T-cell (primary cell): ENCODE data around the gene MSANTD4. TPM values are rescaled to one million over a fixed set of nuclear protein-coding genes. Genes with fewer than 3 reads are reported as not detected.

Experiments
- ATAC-seq, 4 experiments: fragments of 200-7000 bp in 3 of 4; fragments of 150-1000 bp in 1 of 4; cut with Tn5 transposase; replicated peaks in 1 of 4; 1 replicate in 3 of 4; 2 replicates in 1 of 4; pipeline ENCODE4 v1.10.0; 2021; ENCODE audit warnings: moderate library complexity in 3 of 4, mild to moderate bottlenecking in 2 of 4, moderate number of reproducible peaks in 1 of 4
- CTCF ChIA-PET, 2 donors: fragments of 300-600 bp; sonication (Branson Sonifier 250); formaldehyde crosslinking; loops; one replicate each; lab custom pipeline; 2022; ENCODE audit warnings: antibody characterized with exemption in 2 of 2; lab: Charles Lee
- POLR2A ChIA-PET, 2 donors: fragments of 300-600 bp; sonication (Branson Sonifier 250); formaldehyde crosslinking; loops; one replicate each; lab custom pipeline; 2022; ENCODE audit warnings: antibody characterized with exemption in 2 of 2; lab: Charles Lee
- DNase-seq, 35 experiments: peaks; one replicate each; pipeline versions ENCODE4 v3.0.0 to v3.0.0-alpha.2; 2013 to 2023
- H3K27ac ChIP-seq: one replicate; pipeline ENCODE4 v1.5.1; 2013; ENCODE audit warnings: low read length
- H3K27me3 ChIP-seq, 2 experiments: replicated peaks in 1 of 2; 1 replicate in 1 of 2; 2 replicates in 1 of 2; pipeline versions ENCODE4 v1.6.1 to v1.7.0; 2013; ENCODE audit warnings: low read length in 1 of 2, mixed read lengths in 1 of 2; ENCODE audit not compliant: control insufficient read depth in 2 of 2, insufficient read depth in 2 of 2; ENCODE audit errors: extremely low read depth in 1 of 2
- H3K36me3 ChIP-seq, 2 donors: 1 replicate in 1 of 2; 2 replicates in 1 of 2; pipeline versions ENCODE4 v1.6.1 to v1.7.0; 2013; ENCODE audit warnings: low read length in 1 of 2; ENCODE audit not compliant: control insufficient read depth in 2 of 2, insufficient read depth in 1 of 2; ENCODE audit errors: extremely low read depth in 1 of 2
- H3K4me1 ChIP-seq, 2 experiments: 1 replicate in 1 of 2; 2 replicates in 1 of 2; pipeline versions ENCODE4 v1.6.1 to v1.7.0; 2013; ENCODE audit warnings: low read length in 2 of 2, mixed read lengths in 1 of 2; ENCODE audit not compliant: insufficient read depth in 2 of 2, control insufficient read depth in 1 of 2; ENCODE audit errors: extremely low read depth in 1 of 2
- H3K4me3 ChIP-seq, 2 donors: 1 replicate in 1 of 2; 2 replicates in 1 of 2; pipeline versions ENCODE4 v1.5.1 to v1.7.0; 2013; ENCODE audit warnings: mild to moderate bottlenecking in 2 of 2, low read length in 1 of 2, moderate library complexity in 1 of 2; ENCODE audit not compliant: control insufficient read depth in 1 of 2; ENCODE audit errors: extremely low read depth in 1 of 2
- H3K9me3 ChIP-seq: 2 replicates; pipeline ENCODE4 v1.7.0; 2013
- H3K27ac Mint-ChIP-seq, 2 donors: one replicate each; pipeline ENCODE4 v1.8.0; 2020 to 2021; ENCODE audit warnings: mild to moderate bottlenecking in 2 of 2, mixed read lengths in 2 of 2
- H3K27me3 Mint-ChIP-seq, 2 donors: one replicate each; pipeline ENCODE4 v1.8.0; 2021 to 2022; ENCODE audit warnings: mixed read lengths in 2 of 2
- H3K36me3 Mint-ChIP-seq: one replicate; pipeline ENCODE4 v1.8.0; 2021; ENCODE audit warnings: mixed read lengths
- H3K4me1 Mint-ChIP-seq, 3 donors: one replicate each; pipeline ENCODE4 v1.8.0; 2020 to 2022; ENCODE audit warnings: mixed read lengths in 3 of 3, mild to moderate bottlenecking in 1 of 3
- H3K4me3 Mint-ChIP-seq, 3 donors: one replicate each; pipeline ENCODE4 v1.8.0; 2020 to 2022; ENCODE audit warnings: mild to moderate bottlenecking in 3 of 3, mixed read lengths in 3 of 3, moderate library complexity in 3 of 3
- H3K9me3 Mint-ChIP-seq, 3 donors: one replicate each; pipeline ENCODE4 v1.8.0; 2020 to 2022; ENCODE audit warnings: mixed read lengths in 3 of 3
- WGBS: methylation state at CpG from one replicate; pipeline ENCODE4 v1.1.5; 2013; ENCODE audit warnings: missing lambda C conversion rate; ENCODE audit not compliant: insufficient coverage; 5-methylcytosine and 5-hydroxymethylcytosine counted together
- total RNA-seq, 35 experiments: library from RNA in 6 of 35; stranded (reverse) in 6 of 35; fragments of 120-200 nt in 1 of 35; gene quantifications; one replicate each; pipeline versions ENCODE4 v1.2.1 to v1.2.4 and lab custom pipeline; 2013 to 2026

The MSANTD4 gene
- total RNA-seq, 5 donors from 2014 or later (not counting 1 experiment from before 2014, with no cell fraction given), result 7.9 to 20.2 (median 13.3) TPM

GRCh38 chr11:106001304-106002012 is 20.6 kb downstream of the MSANTD4 start:
- Mint-ChIP-seq H3K9me3 (peaks cover 15 to 26% (median 25%) of the 10 kb centered on the region in 3 donors), H3K36me3 (peaks cover 80% of the 10 kb centered on the region), H3K27me3 (no peaks in the 10 kb centered on the region), H3K27ac (no peak overlapping the region), H3K4me1 (peaks cover 7 to 14% (median 8%) of the 10 kb centered on the region in 3 donors), H3K4me3 (no peak overlapping the region)
- no peaks in the 10 kb centered on the region for H3K9me3 ChIP-seq
- ChIA-PET CTCF (no interaction called here), POLR2A (no interaction called here)
- ATAC-seq (no peak), DNase-seq (no peak)
- H3K4me1 ChIP-seq, result no peaks in the 10 kb centered on the region
- 92% methylated on average over 2 of the region's 4 CpGs for WGBS
- H3K27me3 ChIP-seq, result no peaks in the 10 kb centered on the region
- no peak overlapping the region for H3K27ac ChIP-seq
- no peak overlapping the region for H3K4me3 ChIP-seq
- H3K36me3 ChIP-seq, result peaks cover 0 to 8% of the 10 kb centered on the region in 2 donors

- ChIA-PET CTCF (no interaction called here), POLR2A (no interaction called here)
- Histone ChIP-seq H3K27me3 (no peaks in the 10 kb centered on the region), H3K27ac (no peak overlapping the region), H3K36me3 (peaks cover 5 to 11% of the 10 kb centered on the region in 2 donors), H3K4me3 (no peak overlapping the region), H3K9me3 (peaks cover 2% of the 10 kb centered on the region), H3K4me1 (no peaks in the 10 kb centered on the region)
- Mint-ChIP-seq H3K27ac (no peak overlapping the region), H3K36me3 (peaks cover 41% of the 10 kb centered on the region), H3K9me3 (peaks cover 4 to 14% (median 9%) of the 10 kb centered on the region in 3 donors), H3K4me1 (no peaks in the 10 kb centered on the region), H3K4me3 (no peak overlapping the region), H3K27me3 (no peaks in the 10 kb centered on the region)
- 100% methylated on average over 3 of the region's 4 CpGs for WGBS
- DNase-seq, result no peak
- ATAC-seq, result no peak
Measured at GRCh38 chr11:105991888-105992287, 30.2 kb downstream of the MSANTD4 start.

GRCh38 chr11:105989124-105989523 is 32.9 kb downstream of the MSANTD4 start:
- no CpG with 5 or more reads among the region's 2 CpGs for WGBS
- Histone ChIP-seq H3K9me3 (peaks cover 1% of the 10 kb centered on the region), H3K4me1 (no peaks in the 10 kb centered on the region), H3K27ac (no peak overlapping the region), H3K36me3 (peaks cover 0 to 1% of the 10 kb centered on the region in 2 donors), H3K27me3 (no peaks in the 10 kb centered on the region), H3K4me3 (no peak overlapping the region)
- ATAC-seq (no peak), DNase-seq (no peak)
- ChIA-PET CTCF (no interaction called here), POLR2A (no interaction called here)
- Mint-ChIP-seq H3K36me3 (peaks cover 16% of the 10 kb centered on the region), H3K27me3 (no peaks in the 10 kb centered on the region), H3K9me3 (peaks cover 3 to 12% (median 8%) of the 10 kb centered on the region in 3 donors), H3K27ac (no peak overlapping the region), H3K4me1 (no peaks in the 10 kb centered on the region), H3K4me3 (no peak overlapping the region)

GRCh38 chr11:105988197-105988596 is 33.8 kb downstream of the MSANTD4 start:
- ChIA-PET POLR2A (no interaction called here), CTCF (no interaction called here)
- Mint-ChIP-seq H3K27me3 (no peaks in the 10 kb centered on the region), H3K4me1 (no peaks in the 10 kb centered on the region), H3K36me3 (peaks cover 8% of the 10 kb centered on the region), H3K9me3 (peaks cover 0 to 4% (median 4%) of the 10 kb centered on the region in 3 donors), H3K27ac (no peak overlapping the region), H3K4me3 (no peak overlapping the region)
- DNase-seq, result no peak
- no CpG with 5 or more reads among the region's 3 CpGs for WGBS
- Histone ChIP-seq H3K4me3 (no peak overlapping the region), H3K36me3 (no peaks in the 10 kb centered on the region), H3K27me3 (no peaks in the 10 kb centered on the region), H3K4me1 (no peaks in the 10 kb centered on the region), H3K9me3 (no peaks in the 10 kb centered on the region), H3K27ac (no peak overlapping the region)
- no peak for ATAC-seq

- no peak overlapping the region for H3K4me3 Mint-ChIP-seq
- Histone ChIP-seq H3K27me3 (no peaks in the 10 kb centered on the region), H3K4me1 (no peaks in the 10 kb centered on the region), H3K27ac (no peak overlapping the region), H3K36me3 (no peaks in the 10 kb centered on the region), H3K4me3 (no peak overlapping the region), H3K9me3 (no peaks in the 10 kb centered on the region)
- H3K9me3 Mint-ChIP-seq, result no peaks in the 10 kb centered on the region
- no peaks in the 10 kb centered on the region for H3K36me3 Mint-ChIP-seq
- no peak overlapping the region for H3K27ac Mint-ChIP-seq
- H3K27me3 Mint-ChIP-seq, result no peaks in the 10 kb centered on the region
- no peak for DNase-seq
- ChIA-PET POLR2A (no interaction called here), CTCF (interaction anchor here in 1 of 2 donors (0.6 kb wide), 1 partner anchor 661 kb away, joined by 3 read pairs; no protein-coding TSS in a partner anchor)
- H3K4me1 Mint-ChIP-seq, result no peaks in the 10 kb centered on the region
- WGBS, result 90% methylated on average over 2 of the region's 2 CpGs
- ATAC-seq, result no peak
Measured at GRCh38 chr11:105986554-105986953, 35.5 kb downstream of the MSANTD4 start.

GRCh38 chr11:105979997-105980703 is 41.9 kb downstream of the MSANTD4 start:
- Histone ChIP-seq H3K4me3 (no peak overlapping the region), H3K27ac (no peak overlapping the region), H3K36me3 (no peaks in the 10 kb centered on the region), H3K4me1 (no peaks in the 10 kb centered on the region), H3K27me3 (peaks cover 0 to 4% of the 10 kb centered on the region in 2 experiments), H3K9me3 (no peaks in the 10 kb centered on the region)
- DNase-seq (no peak), ATAC-seq (no peak)
- CTCF ChIA-PET, result no interaction called here
- 60% methylated on average over 2 of the region's 10 CpGs for WGBS
- no peaks in the 10 kb centered on the region for H3K27me3 Mint-ChIP-seq
- H3K36me3 Mint-ChIP-seq, result no peaks in the 10 kb centered on the region
- no peaks in the 10 kb centered on the region for H3K4me1 Mint-ChIP-seq
- H3K9me3 Mint-ChIP-seq, result no peaks in the 10 kb centered on the region
- POLR2A ChIA-PET, result no interaction called here
- no peak overlapping the region for H3K4me3 Mint-ChIP-seq
- H3K27ac Mint-ChIP-seq, result no peak overlapping the region
